ENCODE results near the gene UCKL1. TPM values are rescaled to one million over a fixed set of nuclear protein-coding genes. Genes with fewer than 3 reads are reported as not detected.

The UCKL1 gene
- total RNA-seq, 2 experiments from 2014 or later: 25.6 to 42.6 TPM

GRCh38 chr20:63890201-63890576 lies 66.0 kb downstream of the UCKL1 start:
- Histone ChIP-seq H3K79me2 (ENCODE audit: insufficient read depth, low read depth, low read length) (no peaks in the 10 kb centered on the region), H3K9me3 (ENCODE audit: low read length) (no peaks in the 10 kb centered on the region), H3K9me2 (ENCODE audit: insufficient read depth, low read length) (no peaks in the 10 kb centered on the region), H4K20me1 (ENCODE audit: insufficient read depth, low read length) (no peaks in the 10 kb centered on the region), H3K27ac (ENCODE audit: low read depth, low read length, poor library complexity, severe bottlenecking) (no peak overlapping the region), H3K4me1 (ENCODE audit: insufficient read depth, low read length, poor library complexity, severe bottlenecking) (no peaks in the 10 kb centered on the region), H3K4me3 (ENCODE audit: low read depth, low read length, poor library complexity, severe bottlenecking) (no peak overlapping the region), H2AFZ (ENCODE audit: low read length) (no peak overlapping the region), H3K4me2 (ENCODE audit: low read length) (no peak overlapping the region), H3K36me3 (ENCODE audit: insufficient read depth, low read length) (peaks cover 41% of the 10 kb centered on the region; the same call in 1 of the 2 replicates)
- POLR2A ChIA-PET: no interaction called here
- CTCF ChIA-PET (ENCODE audit: unreplicated experiment): no interaction called here
- TF ChIP-seq EZH2phosphoT487 (IDR thresholded peaks at IDR 0.05; ENCODE audit: borderline replicate concordance, low read depth, low read length): no peak
- no peak for TF ChIP-seq CTCF (conservative IDR thresholded peaks at IDR 0.05; ENCODE audit: low read length)
- intact Hi-C loops (cut with micrococcal nuclease; ENCODE audit: unreplicated experiment): no loop called here
- BruUV-seq (replicated peaks): TSS peak; percentile 70
- DNase-seq (ENCODE audit: low spot score): no peak

Small RNA genes lying within 50 kb of the gene (microRNA-seq; reads per million reads assigned to microRNA genes)
- 4.5 reads per million for gene MIR1914 (ENCODE audit: borderline replicate concordance)
- 3.0 reads per million for gene MIR647 (ENCODE audit: borderline replicate concordance)
- not detected for gene MIR941-1 (ENCODE audit: borderline replicate concordance)
- gene MIR941-2 (ENCODE audit: borderline replicate concordance): not detected
- gene MIR941-3 (ENCODE audit: borderline replicate concordance): not detected
- gene MIR941-4 (ENCODE audit: borderline replicate concordance): not detected
- not detected for gene MIR941-5 (ENCODE audit: borderline replicate concordance)

Small RNA genes lying within 50 kb of the gene (small RNA-seq; reads per million reads assigned to genes)
- not detected for gene MIR647
- gene MIR941-2: not detected
- gene MIR941-4: not detected
- gene MIR941-5: not detected
- 0.57 reads per million, percentile 14 among the genes with 10 or more reads in this experiment for gene RNU1-134P

Other genes starting within 250 kb of the UCKL1 start
- gene ARFRP1, start 248.4 kb downstream of the UCKL1 start, total RNA-seq (2014; rRNA removed; shearing (Covaris generic)): 47.9 and 53.3 TPM in 2 replicates
- gene ARFRP1, start 248.4 kb downstream of the UCKL1 start, total RNA-seq (2022): 82.1 and 85.6 TPM in 2 replicates
- 43.1 and 43.9 TPM in 2 replicates for gene ZGPAT, start 248.4 kb downstream of the UCKL1 start, total RNA-seq (2014; rRNA removed; shearing (Covaris generic))
- 50.8 and 55.4 TPM in 2 replicates for gene ZGPAT, start 248.4 kb downstream of the UCKL1 start, total RNA-seq (2022)
- 66.3 and 76.4 TPM in 2 replicates for gene LIME1, start 219.8 kb downstream of the UCKL1 start, total RNA-seq (2014; rRNA removed; shearing (Covaris generic))
- 67.9 and 75.6 TPM in 2 replicates for gene LIME1, start 219.8 kb downstream of the UCKL1 start, total RNA-seq (2022)
- gene SLC2A4RG, start 216.6 kb downstream of the UCKL1 start, total RNA-seq (2014; rRNA removed; shearing (Covaris generic)): 69.8 and 77.9 TPM in 2 replicates
- gene SLC2A4RG, start 216.6 kb downstream of the UCKL1 start, total RNA-seq (2022): 110 and 113 TPM in 2 replicates
- 0.57 and 1.3 TPM in 2 replicates for gene ZBTB46, start 125.2 kb downstream of the UCKL1 start, total RNA-seq (2014; rRNA removed; shearing (Covaris generic))
- gene ZBTB46, start 125.2 kb downstream of the UCKL1 start, total RNA-seq (2022): 0.67 and 1.1 TPM in 2 replicates
- gene ABHD16B, start 94.9 kb downstream of the UCKL1 start, total RNA-seq (2014; rRNA removed; shearing (Covaris generic)): not detected in 2 replicates
- 0.29 TPM in 1 of 2 replicates, not detected in the other for gene ABHD16B, start 94.9 kb downstream of the UCKL1 start, total RNA-seq (2022)
- gene TPD52L2, start 91.1 kb downstream of the UCKL1 start, total RNA-seq (2014; rRNA removed; shearing (Covaris generic)): 27.2 and 28.6 TPM in 2 replicates
- 47.0 and 51.0 TPM in 2 replicates for gene TPD52L2, start 91.1 kb downstream of the UCKL1 start, total RNA-seq (2022)
- 23.5 and 27.7 TPM in 2 replicates for gene DNAJC5, start 61.3 kb downstream of the UCKL1 start, total RNA-seq (2014; rRNA removed; shearing (Covaris generic))
- gene DNAJC5, start 61.3 kb downstream of the UCKL1 start, total RNA-seq (2022): 24.1 and 27.5 TPM in 2 replicates
- 5.6 and 7.2 TPM in 2 replicates for gene ZNF512B, start 13.5 kb upstream of the UCKL1 start, total RNA-seq (2014; rRNA removed; shearing (Covaris generic))
- 13.6 and 14.3 TPM in 2 replicates for gene ZNF512B, start 13.5 kb upstream of the UCKL1 start, total RNA-seq (2022)
- gene SAMD10, start 23.2 kb upstream of the UCKL1 start, total RNA-seq (2014; rRNA removed; shearing (Covaris generic)): 3.1 and 12.0 TPM in 2 replicates
- gene SAMD10, start 23.2 kb upstream of the UCKL1 start, total RNA-seq (2022): 11.9 and 13.3 TPM in 2 replicates
- 45.1 and 61.5 TPM in 2 replicates for gene PRPF6, start 24.7 kb upstream of the UCKL1 start, total RNA-seq (2014; rRNA removed; shearing (Covaris generic))
- gene PRPF6, start 24.7 kb upstream of the UCKL1 start, total RNA-seq (2022): 70.4 and 73.7 TPM in 2 replicates
- gene C20orf204, start 79.8 kb upstream of the UCKL1 start, total RNA-seq (2014; rRNA removed; shearing (Covaris generic)): 2.0 and 3.5 TPM in 2 replicates
- 5.9 and 6.7 TPM in 2 replicates for gene C20orf204, start 79.8 kb upstream of the UCKL1 start, total RNA-seq (2022)
- not detected in 2 replicates for gene SOX18, start 93.2 kb upstream of the UCKL1 start, total RNA-seq (2014; rRNA removed; shearing (Covaris generic))
- gene SOX18, start 93.2 kb upstream of the UCKL1 start, total RNA-seq (2022): not detected in 2 replicates
- 36.4 and 37.5 TPM in 2 replicates for gene TCEA2, start 106.8 kb upstream of the UCKL1 start, total RNA-seq (2014; rRNA removed; shearing (Covaris generic))
- gene TCEA2, start 106.8 kb upstream of the UCKL1 start, total RNA-seq (2022): 71.2 and 72.3 TPM in 2 replicates
- gene RGS19, start 123.1 kb upstream of the UCKL1 start, total RNA-seq (2014; rRNA removed; shearing (Covaris generic)): 85.5 and 106 TPM in 2 replicates
- 63.5 and 69.4 TPM in 2 replicates for gene RGS19, start 123.1 kb upstream of the UCKL1 start, total RNA-seq (2022)
- gene OPRL1, start 123.7 kb upstream of the UCKL1 start, total RNA-seq (2014; rRNA removed; shearing (Covaris generic)): 4.8 and 6.4 TPM in 2 replicates
- gene OPRL1, start 123.7 kb upstream of the UCKL1 start, total RNA-seq (2022): 6.1 and 7.6 TPM in 2 replicates
- gene LKAAEAR1, start 128.0 kb upstream of the UCKL1 start, total RNA-seq (2014; rRNA removed; shearing (Covaris generic)): not detected in 2 replicates
- not detected in 2 replicates for gene LKAAEAR1, start 128.0 kb upstream of the UCKL1 start, total RNA-seq (2022)
- not detected in 2 replicates for gene NPBWR2, start 151.1 kb upstream of the UCKL1 start, total RNA-seq (2014; rRNA removed; shearing (Covaris generic))
- gene NPBWR2, start 151.1 kb upstream of the UCKL1 start, total RNA-seq (2022): not detected in 2 replicates
- 0.31 and 0.32 TPM in 2 replicates for gene MYT1, start 208.0 kb upstream of the UCKL1 start, total RNA-seq (2014; rRNA removed; shearing (Covaris generic))
- gene MYT1, start 208.0 kb upstream of the UCKL1 start, total RNA-seq (2022): 0.30 and 0.95 TPM in 2 replicates

Measured in OCI-LY7 (cell line).